ENCODE measurements around the gene AMPH.

AMPH gene

DNA sequence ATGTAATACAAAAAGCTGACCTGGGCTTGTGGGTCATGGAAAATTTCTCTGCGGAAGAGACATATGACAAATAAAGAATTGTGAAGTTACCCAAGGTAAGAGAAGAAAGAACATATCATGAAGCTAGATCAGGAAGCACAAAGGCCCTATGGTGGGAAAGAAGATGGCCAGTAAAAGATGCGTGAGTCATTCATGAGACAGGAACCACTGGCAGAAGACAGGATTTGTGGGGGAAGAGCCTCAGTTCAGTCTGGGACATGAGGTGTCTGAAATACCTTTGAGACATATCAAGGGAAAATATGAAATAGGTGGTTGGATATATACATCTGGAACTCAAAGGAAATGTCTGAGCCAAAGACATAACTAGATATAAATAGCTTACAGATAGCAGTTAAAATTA, 27.7 kb upstream of the AMPH start:
- TF ChIP-seq, protein P1, sequence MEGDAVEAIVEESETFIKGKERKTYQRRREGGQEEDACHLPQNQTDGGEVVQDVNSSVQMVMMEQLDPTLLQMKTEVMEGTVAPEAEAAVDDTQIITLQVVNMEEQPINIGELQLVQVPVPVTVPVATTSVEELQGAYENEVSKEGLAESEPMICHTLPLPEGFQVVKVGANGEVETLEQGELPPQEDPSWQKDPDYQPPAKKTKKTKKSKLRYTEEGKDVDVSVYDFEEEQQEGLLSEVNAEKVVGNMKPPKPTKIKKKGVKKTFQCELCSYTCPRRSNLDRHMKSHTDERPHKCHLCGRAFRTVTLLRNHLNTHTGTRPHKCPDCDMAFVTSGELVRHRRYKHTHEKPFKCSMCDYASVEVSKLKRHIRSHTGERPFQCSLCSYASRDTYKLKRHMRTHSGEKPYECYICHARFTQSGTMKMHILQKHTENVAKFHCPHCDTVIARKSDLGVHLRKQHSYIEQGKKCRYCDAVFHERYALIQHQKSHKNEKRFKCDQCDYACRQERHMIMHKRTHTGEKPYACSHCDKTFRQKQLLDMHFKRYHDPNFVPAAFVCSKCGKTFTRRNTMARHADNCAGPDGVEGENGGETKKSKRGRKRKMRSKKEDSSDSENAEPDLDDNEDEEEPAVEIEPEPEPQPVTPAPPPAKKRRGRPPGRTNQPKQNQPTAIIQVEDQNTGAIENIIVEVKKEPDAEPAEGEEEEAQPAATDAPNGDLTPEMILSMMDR (IDR thresholded peaks at IDR 0.05; ENCODE audit: insufficient read depth, low read depth, low read length, missing control alignments) = no peak
- H3K4me3 ChIP-seq (ENCODE audit: low read length) = no peak overlapping the region
- DNase-seq (ENCODE audit: low read depth) = peak; percentile 8

DNA sequence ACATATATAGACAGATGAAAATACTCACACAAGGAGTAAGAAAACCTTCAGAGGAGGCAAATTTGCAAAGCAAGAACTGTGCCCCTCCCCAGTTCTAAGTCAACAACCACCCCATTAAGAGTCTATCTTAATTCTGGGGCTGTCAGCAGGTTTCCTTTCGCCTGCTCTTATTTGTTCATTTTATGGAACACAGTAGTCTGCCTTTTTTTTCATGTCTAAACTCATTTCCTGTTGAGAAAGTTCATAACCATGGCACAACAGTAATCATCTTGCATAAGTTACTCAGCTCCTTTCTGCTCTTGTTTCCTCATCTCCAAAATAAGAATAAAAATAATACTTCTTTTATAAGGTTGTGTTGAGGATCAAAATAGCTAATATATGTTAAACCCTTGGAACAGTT, 25.8 kb upstream of the AMPH start:
- H3K4me3 ChIP-seq (ENCODE audit: low read length) = no peak overlapping the region
- TF ChIP-seq, protein P1 (IDR thresholded peaks at IDR 0.05; ENCODE audit: insufficient read depth, low read depth, low read length, missing control alignments) = no peak
- DNase-seq (ENCODE audit: low read depth) = peak; percentile 13

DNA sequence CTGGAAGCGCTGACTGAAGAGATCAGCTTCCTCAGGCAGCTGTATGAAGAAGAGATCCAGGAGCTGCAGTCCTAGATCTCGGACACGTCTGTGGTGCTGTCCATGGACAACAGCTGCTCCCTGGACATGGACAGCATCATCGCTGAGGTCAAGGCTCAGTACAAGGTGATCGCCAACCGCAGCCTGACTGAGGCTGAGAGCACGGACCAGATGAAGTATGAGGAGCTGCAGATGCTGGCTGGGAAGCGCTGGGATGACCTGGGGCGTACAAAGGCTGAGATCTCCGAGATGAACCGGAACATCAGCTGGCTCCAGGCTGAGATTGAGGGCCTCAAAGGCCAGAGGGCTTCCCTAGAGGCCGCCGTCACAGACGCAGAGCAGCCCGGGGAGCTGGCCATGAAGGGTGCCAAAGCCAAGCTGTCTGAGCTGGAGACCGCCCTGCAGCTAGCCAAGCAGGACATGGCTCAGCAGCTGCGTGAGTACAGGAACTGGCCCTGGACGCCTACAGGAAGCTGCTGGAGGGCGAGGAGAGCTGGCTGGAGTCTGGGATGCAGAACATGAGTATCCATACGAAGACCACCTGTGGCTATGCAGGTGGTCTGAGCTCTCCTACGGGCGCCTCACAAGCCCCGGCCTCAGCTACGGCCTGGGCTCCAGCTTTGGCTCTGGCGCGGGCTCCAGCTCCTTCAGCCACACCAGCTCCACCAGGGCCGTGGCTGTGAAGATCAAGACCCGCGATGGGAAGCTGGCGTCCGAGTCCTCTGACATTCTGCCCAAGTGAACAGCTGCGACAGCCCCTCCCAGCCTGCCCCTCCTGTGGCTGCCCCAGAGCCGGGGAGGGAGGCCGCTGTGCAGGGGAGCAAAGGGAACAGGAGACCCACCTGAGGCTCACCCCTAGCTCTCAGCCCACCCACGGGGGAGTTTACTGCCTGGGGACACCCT, 24.9 kb upstream of the AMPH start:
- TF ChIP-seq, protein P1 (IDR thresholded peaks at IDR 0.05; ENCODE audit: insufficient read depth, low read depth, low read length, missing control alignments) = no peak
- no peak for DNase-seq (ENCODE audit: low read depth)
- no peak overlapping the region for H3K4me3 ChIP-seq (ENCODE audit: low read length)

DNA sequence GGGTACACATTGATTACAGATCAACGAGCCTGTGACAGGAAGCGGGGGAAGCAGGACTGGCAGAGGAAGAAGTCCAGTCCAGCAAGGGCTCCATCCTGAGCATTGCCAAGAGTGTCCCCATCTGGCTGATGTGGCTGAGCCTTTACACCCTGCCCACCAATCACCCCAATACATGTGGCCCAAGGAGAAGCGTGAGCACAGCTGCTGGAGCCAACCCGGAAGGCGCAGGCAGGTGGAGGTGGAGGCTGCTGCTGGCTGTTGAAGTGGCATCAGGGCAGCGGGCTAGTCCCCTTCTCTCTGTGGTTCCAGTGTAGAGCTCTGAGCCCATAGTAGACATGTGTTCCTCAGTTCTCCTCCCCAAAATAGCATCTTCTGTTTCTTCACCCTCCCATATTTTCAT, 6.8 kb upstream of the AMPH start:
- TF ChIP-seq, protein P1 (IDR thresholded peaks at IDR 0.05; ENCODE audit: insufficient read depth, low read depth, low read length, missing control alignments) = no peak
- no peak overlapping the region for H3K4me3 ChIP-seq (ENCODE audit: low read length)
- no peak for DNase-seq (ENCODE audit: low read depth)

DNA sequence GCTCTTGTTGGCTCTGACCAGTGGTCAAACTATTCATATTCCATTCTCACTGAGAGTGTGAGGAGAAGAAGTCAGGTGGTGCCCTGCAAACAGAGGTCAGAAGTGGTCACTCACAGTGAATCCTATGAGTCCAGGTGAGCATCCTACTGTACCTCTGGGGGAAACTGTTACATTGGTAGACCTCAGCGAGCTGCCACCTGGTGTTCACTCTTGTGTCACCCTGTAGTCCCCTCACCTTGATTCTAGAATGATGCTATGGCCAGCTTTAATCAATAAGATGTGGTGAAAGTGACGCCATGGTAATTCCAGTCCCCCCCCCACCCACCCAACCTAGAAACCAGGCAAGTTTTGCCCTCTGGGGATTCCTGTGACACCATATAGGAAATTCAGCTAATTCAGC, 1.2 kb upstream of the AMPH start:
- TF ChIP-seq, protein P1 (IDR thresholded peaks at IDR 0.05; ENCODE audit: insufficient read depth, low read depth, low read length, missing control alignments) = no peak
- DNase-seq (ENCODE audit: low read depth) = no peak

DNA sequence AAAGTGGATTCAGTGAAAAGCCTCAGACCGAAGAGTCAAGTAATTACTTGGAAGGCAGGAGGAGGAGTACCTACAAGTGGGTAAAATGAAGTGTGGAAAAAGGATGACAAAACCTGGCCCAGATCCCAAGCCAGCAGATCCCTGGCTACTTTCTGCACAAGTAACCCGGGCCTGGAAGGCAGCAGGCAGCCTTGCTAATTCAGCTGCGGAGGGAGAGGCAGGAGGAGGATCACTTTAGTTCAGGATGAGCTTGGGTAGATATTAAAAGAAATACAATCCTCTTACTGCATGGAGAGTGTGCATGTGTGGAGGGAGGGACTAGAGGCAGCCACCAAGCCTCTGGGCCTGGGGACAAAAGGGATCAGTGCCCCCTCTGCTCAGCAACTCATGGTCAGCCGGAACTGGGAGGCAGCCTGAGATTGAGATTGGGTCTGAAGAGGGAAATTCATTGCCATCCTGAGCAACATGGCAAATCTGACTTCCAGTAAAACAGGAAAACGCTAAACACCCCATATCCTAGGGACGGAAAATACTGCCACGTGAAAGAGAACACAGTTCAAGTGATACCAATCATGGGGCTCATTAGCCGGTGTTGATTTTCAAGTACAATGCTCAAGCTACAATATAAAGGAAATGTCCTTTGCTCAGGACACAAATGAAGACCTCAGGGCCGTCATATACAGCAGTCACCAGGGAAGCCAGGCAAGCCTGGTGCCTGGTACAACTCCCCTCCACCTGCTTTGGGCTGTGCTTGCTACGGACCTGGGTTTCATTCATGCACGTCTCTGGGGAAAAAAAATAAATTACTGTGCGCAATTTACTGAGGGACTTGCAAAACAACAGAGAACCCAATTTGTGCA, 1.3 kb downstream of the AMPH start:
- TF ChIP-seq, protein P1 (IDR thresholded peaks at IDR 0.05; ENCODE audit: insufficient read depth, low read depth, low read length, missing control alignments) = no peak
- no peak for DNase-seq (ENCODE audit: low read depth)
- no peak overlapping the region for H3K4me3 ChIP-seq (ENCODE audit: low read length)

More for the DNA sequence above, 1.2 kb upstream of the AMPH start:
- no peak overlapping the region for H3K4me3 ChIP-seq (ENCODE audit: low read length)

Measured in epithelial cell of esophagus (primary cell).